ENCODE measurements around the gene GPC5.

- no peak for TF ChIP-seq CTCF (IDR thresholded peaks at IDR 0.05)
- TF ChIP-seq POLR2A (IDR thresholded peaks at IDR 0.05) = no peak
Measured at GRCh38 chr13:92734545-92734944, 1336.1 kb downstream of the GPC5 start.

All from ovary (tissue), 3 donors.